ENCODE measurements around the gene RAD51B. TPM values are rescaled to one million over a fixed set of nuclear protein-coding genes. Genes with fewer than 3 reads are reported as not detected.

Gene RAD51B
- total RNA-seq, 1 experiment from 2014 or later, result 16.7 TPM

DNA sequence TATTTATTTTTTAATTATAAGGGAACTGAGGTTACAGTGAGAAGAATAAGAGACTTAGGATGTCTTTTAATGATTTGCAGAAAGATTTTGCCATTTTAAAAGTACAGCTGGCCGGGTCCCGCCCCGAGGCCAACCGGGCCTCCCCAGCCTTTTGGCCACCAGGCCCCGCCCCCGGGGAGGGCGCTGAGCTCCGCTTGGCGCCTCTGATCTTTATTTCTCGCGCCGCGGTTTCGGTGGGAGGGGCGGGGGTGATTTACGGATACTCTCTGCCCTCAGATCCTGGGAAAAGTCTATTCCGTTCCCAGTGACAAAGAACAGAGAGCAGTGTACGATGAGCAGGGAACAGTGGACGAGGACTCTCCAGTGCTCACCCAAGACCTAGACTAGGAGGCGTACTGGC lies 20.8 kb upstream of the RAD51B start:
- Histone ChIP-seq H3K4ac (ENCODE audit: low read depth, low read length) (no peak overlapping the region), H3K9ac (ENCODE audit: extremely low read depth, insufficient read length, low read length) (no peak overlapping the region), H4K8ac (replicated peaks; ENCODE audit: insufficient read length, low read depth, low read length) (no peak overlapping the region), H3T11ph (ENCODE audit: low read length) (no peak overlapping the region), H4K91ac (ENCODE audit: insufficient read length, low read depth, low read length) (no peak overlapping the region), H2BK12ac (ENCODE audit: insufficient read length, low read depth, low read length) (no peak overlapping the region), H2BK15ac (ENCODE audit: low read depth, low read length) (no peak overlapping the region), H3K79me2 (ENCODE audit: insufficient read depth, low read length) (no peaks in the 10 kb centered on the region), H3K14ac (ENCODE audit: insufficient read depth, low read length) (no peak overlapping the region), H2BK5ac (ENCODE audit: insufficient read length, low read length) (no peak overlapping the region), H3K4me1 (ENCODE audit: insufficient read depth, low read length) (no peaks in the 10 kb centered on the region), H3K27me3 (ENCODE audit: insufficient read depth, low read length) (no peaks in the 10 kb centered on the region), H3K79me1 (ENCODE audit: insufficient read depth, low read depth, low read length, poor library complexity, severe bottlenecking) (no peaks in the 10 kb centered on the region), H2AK5ac (ENCODE audit: insufficient read length, low read length) (no peak overlapping the region), H3K4me2 (ENCODE audit: insufficient read depth, insufficient read length, low read length) (no peak overlapping the region), H3K9me3 (ENCODE audit: control insufficient read depth, low read depth, low read length) (no peaks in the 10 kb centered on the region), H2BK120ac (ENCODE audit: low read depth, low read length, poor library complexity, severe bottlenecking) (no peak overlapping the region), H3K23me2 (ENCODE audit: insufficient read length, low read depth, low read length, poor library complexity, severe bottlenecking) (no peaks in the 10 kb centered on the region), H4K20me1 (ENCODE audit: control insufficient read depth, insufficient read depth, insufficient read length) (no peaks in the 10 kb centered on the region), H4K5ac (ENCODE audit: insufficient read length, low read depth, low read length) (no peak overlapping the region), H3K27ac (ENCODE audit: insufficient read length, low read depth, low read length) (no peak overlapping the region), H3K23ac (ENCODE audit: insufficient read length, low read depth, low read length) (no peak overlapping the region), H3K56ac (ENCODE audit: insufficient read length, low read depth, low read length) (no peak overlapping the region), H3K18ac (ENCODE audit: insufficient read length, low read depth, low read length) (no peak overlapping the region), H2AFZ (ENCODE audit: low read length) (no peak overlapping the region), H2BK20ac (ENCODE audit: low read depth, low read length, poor library complexity, severe bottlenecking) (no peak overlapping the region)
- Mint-ChIP-seq H3K36me3 (ENCODE audit: insufficient read depth in 1 of 3, low read depth in 3 of 3) (peaks cover 9 to 67% (median 58%) of the 10 kb centered on the region in 3 experiments; a peak in 6 of 7 replicates), H3K9me3 (no peaks in the 10 kb centered on the region), H3K27ac (no peak overlapping the region; a peak in 1 of 7 replicates), H3K4me3 (no peak overlapping the region), H3K4me1 (no peaks in the 10 kb centered on the region), H3K27me3 (ENCODE audit: low read depth) (no peaks in the 10 kb centered on the region)
- no peak for TF ChIP-seq CTCF (conservative IDR thresholded peaks at IDR 0.05)
- no CpG with 5 or more reads among the region's 20 CpGs for WGBS (ENCODE audit: extremely low coverage, insufficient read length, low lambda C conversion rate)
- no peak for DNase-seq
